ENCODE measurements around the gene ZNF354B.

DNA sequence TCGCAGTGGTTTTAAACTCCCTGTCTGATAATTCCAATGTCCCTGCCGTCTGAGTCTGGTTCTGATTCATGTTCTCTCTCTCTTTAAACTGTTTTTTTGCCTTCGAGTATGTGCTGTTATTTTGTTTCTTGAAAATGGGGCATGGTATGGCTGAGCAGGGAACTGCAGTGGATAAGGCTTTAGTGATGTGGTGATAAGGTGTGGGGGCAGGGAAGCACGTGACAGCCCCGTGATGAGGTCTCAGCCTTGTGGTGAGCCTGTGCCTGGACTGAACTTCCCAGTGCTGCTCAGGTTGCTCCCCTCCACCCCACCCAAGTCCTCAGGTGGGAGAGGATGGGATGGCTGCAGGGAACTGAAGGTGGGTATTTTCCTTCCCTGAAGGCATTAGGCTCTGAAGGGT, 5.5 kb upstream of the ZNF354B start:
- TF ChIP-seq, protein P1, sequence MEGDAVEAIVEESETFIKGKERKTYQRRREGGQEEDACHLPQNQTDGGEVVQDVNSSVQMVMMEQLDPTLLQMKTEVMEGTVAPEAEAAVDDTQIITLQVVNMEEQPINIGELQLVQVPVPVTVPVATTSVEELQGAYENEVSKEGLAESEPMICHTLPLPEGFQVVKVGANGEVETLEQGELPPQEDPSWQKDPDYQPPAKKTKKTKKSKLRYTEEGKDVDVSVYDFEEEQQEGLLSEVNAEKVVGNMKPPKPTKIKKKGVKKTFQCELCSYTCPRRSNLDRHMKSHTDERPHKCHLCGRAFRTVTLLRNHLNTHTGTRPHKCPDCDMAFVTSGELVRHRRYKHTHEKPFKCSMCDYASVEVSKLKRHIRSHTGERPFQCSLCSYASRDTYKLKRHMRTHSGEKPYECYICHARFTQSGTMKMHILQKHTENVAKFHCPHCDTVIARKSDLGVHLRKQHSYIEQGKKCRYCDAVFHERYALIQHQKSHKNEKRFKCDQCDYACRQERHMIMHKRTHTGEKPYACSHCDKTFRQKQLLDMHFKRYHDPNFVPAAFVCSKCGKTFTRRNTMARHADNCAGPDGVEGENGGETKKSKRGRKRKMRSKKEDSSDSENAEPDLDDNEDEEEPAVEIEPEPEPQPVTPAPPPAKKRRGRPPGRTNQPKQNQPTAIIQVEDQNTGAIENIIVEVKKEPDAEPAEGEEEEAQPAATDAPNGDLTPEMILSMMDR (conservative IDR thresholded peaks at IDR 0.05), result no peak
- TF ChIP-seq EZH2 (IDR thresholded peaks at IDR 0.05; ENCODE audit: low read depth), result no peak
